AG08396 (cell line): ENCODE data around the gene ZBTB7C.

Experiments used
- DNase-seq: peaks from one replicate; pipeline ENCODE4 v3.0.0; 2012; ENCODE audit warnings: low spot score, mixed read lengths

Gene ZBTB7C

GRCh38 chr18:48390641-48391040 is 18.5 kb downstream of the ZBTB7C start:
- no peak for DNase-seq

GRCh38 chr18:48388478-48388877 is 20.7 kb downstream of the ZBTB7C start:
- no peak for DNase-seq

DNA sequence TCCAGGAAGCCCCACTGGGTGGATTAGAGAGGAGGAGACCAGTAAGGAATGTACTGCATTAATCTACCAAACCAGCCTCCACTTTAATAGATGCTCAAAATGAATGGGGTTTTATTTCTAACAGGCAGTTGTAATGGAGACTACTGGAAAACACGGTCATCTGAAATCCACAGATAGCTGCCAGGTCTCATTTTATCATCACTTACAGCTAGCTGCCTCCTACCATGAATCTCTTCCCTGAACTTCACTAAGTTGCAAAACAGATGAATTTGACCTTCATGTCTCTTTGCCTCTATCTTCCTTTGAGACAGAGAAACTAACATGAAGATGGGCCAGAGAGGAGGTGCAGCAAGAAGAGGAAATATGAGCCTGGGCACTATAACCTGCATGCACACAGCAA is 21.9 kb downstream of the ZBTB7C start:
- no peak for DNase-seq

DNA sequence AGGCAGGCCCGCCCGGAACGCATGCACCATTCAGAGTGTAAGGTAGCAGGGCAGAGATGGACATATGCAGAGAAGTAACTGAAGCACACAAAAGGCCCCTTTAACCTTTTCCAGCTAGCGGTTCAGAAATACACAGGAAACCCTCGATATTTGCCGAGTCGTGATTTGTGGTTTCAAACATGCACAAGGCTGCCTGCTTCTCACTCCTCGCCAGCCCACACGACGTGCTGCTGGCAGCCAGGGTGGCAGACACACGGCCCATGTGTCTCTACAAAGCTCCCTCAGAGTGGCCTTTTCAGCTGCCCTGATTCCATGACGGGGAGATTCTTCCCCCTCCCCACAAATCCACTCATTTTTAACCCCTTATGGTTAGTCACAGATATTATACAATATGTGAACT is 23.6 kb downstream of the ZBTB7C start:
- no peak for DNase-seq

- no peak for DNase-seq
Measured at GRCh38 chr18:48376934-48377333, 32.2 kb downstream of the ZBTB7C start.

GRCh38 chr18:48376406-48376805 is 32.8 kb downstream of the ZBTB7C start:
- DNase-seq = no peak

DNA sequence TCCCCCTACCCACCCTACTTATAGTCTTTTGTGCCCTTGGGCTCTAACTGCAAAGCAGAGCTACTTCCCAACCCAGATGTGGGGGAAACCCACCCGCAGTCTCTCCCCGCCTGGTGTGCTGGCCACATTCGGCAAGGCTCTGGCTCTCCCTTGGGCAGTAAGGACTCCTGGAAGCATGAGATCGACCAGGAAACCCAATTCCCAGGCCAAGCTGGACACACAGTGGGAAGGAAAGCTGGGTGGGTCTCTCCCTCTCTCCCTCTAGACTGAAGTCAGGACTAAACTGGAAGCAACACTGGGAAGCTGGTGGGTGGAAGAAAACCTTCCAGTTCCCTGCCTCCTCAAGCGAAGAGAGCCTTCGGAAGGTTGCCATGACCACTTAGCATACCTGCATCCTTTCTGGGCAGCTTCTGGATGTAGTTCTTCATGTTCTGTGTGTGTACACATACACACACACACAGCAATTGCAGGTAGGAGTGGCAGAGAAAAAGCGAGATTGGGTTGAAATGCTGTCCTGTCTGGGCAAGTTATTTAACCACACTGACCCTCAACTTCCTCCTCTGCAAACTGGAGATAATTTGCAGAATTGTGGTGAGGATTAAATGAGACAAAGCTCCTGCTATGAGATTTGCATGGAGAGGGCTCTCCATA is 33.9 kb downstream of the ZBTB7C start:
- DNase-seq = no peak

GRCh38 chr18:48374423-48375149 is 34.6 kb downstream of the ZBTB7C start:
- no peak for DNase-seq

DNA sequence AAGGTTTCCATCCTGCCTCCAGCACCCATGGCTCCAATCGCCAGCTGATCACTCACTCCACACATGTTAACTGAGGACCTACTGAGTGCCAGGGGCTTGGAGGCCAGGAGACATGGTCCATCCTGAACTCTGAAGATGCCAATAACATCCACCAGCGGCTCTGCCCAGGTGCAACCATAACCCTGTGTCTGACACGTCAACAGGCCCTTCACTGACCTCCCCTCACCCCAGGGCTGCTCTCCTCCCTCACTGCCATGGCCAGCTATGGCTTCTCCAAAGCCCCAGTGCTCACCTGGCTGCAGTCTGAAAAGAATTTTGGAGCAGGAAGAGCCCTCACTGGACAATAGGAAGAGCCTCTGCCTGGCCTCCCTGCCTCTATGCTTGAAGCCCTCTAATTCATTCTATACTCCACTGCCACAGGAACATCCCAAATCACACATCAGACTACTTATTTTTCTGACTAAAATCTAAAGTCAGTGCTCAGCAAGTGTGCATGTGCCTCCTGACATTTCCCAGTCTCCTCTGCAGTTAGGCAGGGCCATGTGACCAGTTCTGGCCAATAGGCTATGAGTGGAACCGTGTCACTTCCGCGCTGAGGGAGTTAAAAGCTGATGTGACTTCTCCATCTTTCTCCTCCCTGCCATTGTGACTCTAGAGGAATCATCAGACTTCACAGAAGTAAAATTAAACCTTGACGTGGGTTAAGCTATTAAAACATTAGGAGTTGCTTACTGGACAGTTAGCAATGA is 37.2 kb downstream of the ZBTB7C start:
- no peak for DNase-seq

GRCh38 chr18:48367557-48367956 is 41.6 kb downstream of the ZBTB7C start:
- DNase-seq = no peak

- DNase-seq = no peak
Measured at GRCh38 chr18:48365965-48366364, 43.2 kb downstream of the ZBTB7C start.

DNA sequence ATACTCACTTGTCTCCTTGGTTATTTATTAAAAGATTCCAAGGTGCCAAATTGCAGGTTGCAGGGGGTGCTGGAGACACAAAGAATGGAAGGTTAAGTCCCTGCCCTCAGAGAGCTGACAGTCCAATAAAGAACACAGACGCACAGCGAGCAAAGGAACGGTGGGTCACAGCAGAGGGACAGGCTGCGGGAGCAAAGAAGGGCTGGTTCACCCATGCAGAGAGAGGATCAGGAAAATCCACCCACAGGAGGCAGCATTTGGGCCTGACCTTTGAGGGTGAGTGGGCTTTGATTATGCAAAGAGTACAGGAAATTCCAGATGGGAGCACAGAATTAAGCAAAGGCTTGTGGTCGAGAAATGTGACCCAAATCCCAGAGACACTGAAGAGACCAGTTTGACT is 45.0 kb downstream of the ZBTB7C start:
- no peak for DNase-seq

- no peak for DNase-seq
Measured at GRCh38 chr18:48363175-48363574, 46.0 kb downstream of the ZBTB7C start.

- DNase-seq = no peak
Measured at GRCh38 chr18:48361801-48362200, 47.4 kb downstream of the ZBTB7C start.

DNA sequence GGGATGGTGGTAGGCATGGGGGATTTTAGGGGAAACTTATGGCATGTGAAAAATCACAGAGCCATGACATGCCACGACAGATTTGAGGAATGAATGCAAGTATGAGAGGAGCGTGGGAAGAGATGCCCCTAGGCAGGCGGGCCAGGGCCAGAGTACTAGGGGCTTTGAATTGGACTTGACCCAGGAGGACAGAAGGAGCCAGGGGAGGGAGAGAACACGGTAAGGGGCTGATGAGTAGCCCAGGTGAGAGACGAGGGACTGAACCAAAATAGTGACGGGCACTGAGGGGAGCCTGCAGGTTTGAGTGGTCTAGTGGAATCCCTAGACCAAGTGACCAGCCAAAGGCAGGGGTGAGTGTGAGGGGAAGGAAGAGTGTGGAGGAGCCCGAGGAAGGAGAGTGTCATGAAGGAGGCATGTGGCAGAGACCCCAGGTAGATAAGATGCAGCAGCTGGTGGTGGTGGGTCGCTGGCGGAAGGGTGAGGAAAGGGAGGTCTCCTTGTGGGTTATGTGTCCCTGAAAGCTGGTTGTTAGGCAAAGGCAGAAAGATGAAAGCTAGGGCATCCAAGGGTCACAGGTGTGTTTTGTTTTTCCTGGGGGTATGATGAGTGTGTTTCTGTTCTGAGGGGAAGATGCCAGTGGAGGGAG is 48.7 kb downstream of the ZBTB7C start:
- no peak for DNase-seq

- DNase-seq = no peak
Measured at GRCh38 chr18:48359626-48360025, 49.6 kb downstream of the ZBTB7C start.

GRCh38 chr18:48358868-48359267 is 50.3 kb downstream of the ZBTB7C start:
- no peak for DNase-seq

GRCh38 chr18:48356909-48357631 is 52.1 kb downstream of the ZBTB7C start:
- no peak for DNase-seq

DNA sequence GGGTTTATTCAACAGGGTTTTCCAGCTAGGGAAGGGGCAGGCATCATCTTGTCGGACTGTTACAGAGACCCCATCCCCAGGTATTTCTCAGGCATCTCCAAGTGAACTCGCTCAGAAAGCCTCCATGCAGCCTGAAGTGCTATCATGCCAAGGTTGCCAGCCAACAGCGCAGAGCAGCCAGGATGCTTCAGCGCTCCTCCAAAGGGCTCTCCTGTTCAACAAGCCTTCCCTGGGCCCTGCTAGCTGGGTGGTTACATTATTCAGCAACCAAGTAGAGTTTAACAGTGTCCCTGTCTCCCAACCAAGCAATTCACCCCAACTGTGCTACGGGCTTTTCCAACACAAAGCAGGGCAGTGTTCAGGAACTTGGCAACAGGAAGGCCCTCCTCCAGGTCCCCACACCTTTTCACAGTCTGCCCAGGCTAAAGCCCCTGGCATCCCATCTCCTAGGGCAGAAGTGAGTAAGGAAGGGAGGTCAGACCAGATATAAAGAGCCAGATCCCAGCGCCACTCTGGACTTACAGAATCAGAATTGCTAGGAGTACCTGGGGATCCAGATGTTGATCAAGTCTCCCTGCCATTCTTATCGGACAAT is 52.9 kb downstream of the ZBTB7C start:
- no peak for DNase-seq

GRCh38 chr18:48355276-48356115 is 53.7 kb downstream of the ZBTB7C start:
- no peak for DNase-seq
